GM12878 (cell line): ENCODE data around the gene CYREN. TPM values are rescaled to one million over a fixed set of nuclear protein-coding genes. Genes with fewer than 3 reads are reported as not detected.

Experiments used
- ATAC-seq: fragments of 200-7000 bp; cut with Tn5 transposase; 3 replicates; pipeline ENCODE4 v1.9.1; 2020; ENCODE audit warnings: mild to moderate bottlenecking, moderate library complexity
- BruUV-seq: library from RNA; stranded (reverse); fragments of 400-500 nt; replicated peaks from 2 replicates; lab custom pipeline; 2021; lab: Mats Ljungman, UMichigan
- CTCF ChIA-PET: fragments of 300-600 bp; sonication (Branson Sonifier 250); formaldehyde crosslinking; extraction: SDS; loops from one replicate; lab custom pipeline; 2021; ENCODE audit warnings: inconsistent platforms; lab: Yijun Ruan, JAX
- POLR2A ChIA-PET: fragments of 350-600 bp; formaldehyde crosslinking; extraction: SDS; loops from one replicate; lab custom pipeline; 2021; ENCODE audit warnings: inconsistent platforms; lab: Charles Lee
- RAD21 ChIA-PET: fragments of 300-600 bp; sonication (Branson Sonifier 250); formaldehyde crosslinking; loops from one replicate; lab custom pipeline; 2023; ENCODE audit warnings: antibody characterized with exemption; ENCODE audit not compliant: unreplicated experiment; lab: Charles Lee
- SMC1A ChIA-PET: fragments of 300-600 bp; sonication (Branson Sonifier 250); formaldehyde crosslinking; loops from one replicate; lab custom pipeline; 2023; ENCODE audit not compliant: unreplicated experiment, uncharacterized antibody; lab: Charles Lee
- DNase-seq: peaks from one replicate; pipeline ENCODE4 v3.0.0-alpha.2; 2011; ENCODE audit warnings: low read depth, low spot score
- FAIRE-seq: peaks from 3 replicates; lab custom pipeline; 2011; peaks lifted over from hg19 to GRCh38; lab: Jason Lieb, UNC
- H2AFZ ChIP-seq: 2 replicates; pipeline ENCODE4 v1.6.0; 2011; ENCODE audit warnings: low read depth, low read length, control low read depth; ENCODE audit not compliant: control insufficient read depth
- H3K27ac ChIP-seq: 2 replicates; pipeline ENCODE4 v1.5.1; 2011; ENCODE audit warnings: control low read depth; ENCODE audit not compliant: control insufficient read depth, insufficient read depth
- H3K27me3 ChIP-seq, 2 experiments: replicated peaks in 1 of 2; 2 replicates each; pipeline versions ENCODE4 v1.6.0 to v1.6.1; 2011; ENCODE audit warnings: low read length in 1 of 2; ENCODE audit not compliant: control insufficient read depth in 2 of 2, insufficient read depth in 2 of 2
- H3K36me3 ChIP-seq, 2 experiments: 2 replicates each; pipeline ENCODE4 v1.5.1; 2011; ENCODE audit warnings: low read length in 1 of 2; ENCODE audit not compliant: control insufficient read depth in 2 of 2, insufficient read depth in 2 of 2
- H3K4me1 ChIP-seq: 2 replicates; pipeline ENCODE4 v1.6.1; 2011; ENCODE audit warnings: mild to moderate bottlenecking, low read length, moderate library complexity, mixed read lengths; ENCODE audit not compliant: control insufficient read depth, insufficient read depth
- H3K4me2 ChIP-seq: 2 replicates; pipeline ENCODE4 v1.6.0; 2011; ENCODE audit warnings: control low read depth; ENCODE audit not compliant: control insufficient read depth, insufficient read depth
- H3K4me3 ChIP-seq: fragments of 200-600 bp; sonication (generic); 2 replicates; pipeline ENCODE4 v1.5.1; 2016
- H3K79me2 ChIP-seq: 2 replicates; pipeline ENCODE4 v1.6.0; 2011; ENCODE audit warnings: low read length; ENCODE audit not compliant: control insufficient read depth, insufficient read depth
- H3K9ac ChIP-seq: 2 replicates; pipeline ENCODE4 v1.8.0; 2011; ENCODE audit warnings: low read length, control low read depth, mixed read lengths; ENCODE audit not compliant: control insufficient read depth, insufficient read depth
- H3K9me3 ChIP-seq: replicated peaks from 3 replicates; pipeline ENCODE4 v1.5.1; 2011; ENCODE audit warnings: mild to moderate bottlenecking, low read length; ENCODE audit not compliant: control insufficient read depth, insufficient read depth
- H4K20me1 ChIP-seq: 2 replicates; pipeline ENCODE4 v1.6.0; 2011; ENCODE audit not compliant: control insufficient read depth, insufficient read depth
- EZH2 ChIP-seq: IDR thresholded peaks from 2 replicates; pipeline ENCODE4 v1.6.1; 2012; ENCODE audit warnings: low read depth, mild to moderate bottlenecking, control low read depth, inconsistent platforms, low read length, borderline replicate concordance; ENCODE audit not compliant: control insufficient read depth
- JUNB ChIP-seq: IDR thresholded peaks from 2 replicates; pipeline ENCODE4 v1.6.1; 2016; ENCODE audit warnings: antibody characterized with exemption, mild to moderate bottlenecking
- NKRF ChIP-seq: fragments of 450-650 bp; conservative IDR thresholded peaks from 2 replicates; pipeline ENCODE4 v1.6.1; 2017; ENCODE audit warnings: mild to moderate bottlenecking, moderate library complexity
- POLR2A ChIP-seq: IDR thresholded peaks from 2 replicates; pipeline ENCODE4 v1.6.1; 2011; ENCODE audit warnings: low read depth, mild to moderate bottlenecking, low read length
- RAD21 ChIP-seq: IDR thresholded peaks from 2 replicates; pipeline ENCODE4 v1.6.1; 2011; ENCODE audit warnings: mild to moderate bottlenecking, low read depth, low read length, moderate library complexity; ENCODE audit not compliant: insufficient read depth
- WGBS: methylation state at CpG from one replicate; pipeline ENCODE4 v1.1.6; 2016; ENCODE audit warnings: low lambda C conversion rate; ENCODE audit not compliant: insufficient replicate concordance, insufficient coverage; ENCODE audit errors: missing lambda C conversion rate; 5-methylcytosine and 5-hydroxymethylcytosine counted together
- in situ Hi-C: fragments of 300-500 bp; cut with MboI; formaldehyde crosslinking; loops from 9 replicates; pipeline ENCODE4 v1.14.3; 2018; ENCODE audit warnings: mixed read lengths
- intact Hi-C: fragments of 100-400 bp; cut with micrococcal nuclease; formaldehyde crosslinking; loops from one replicate; pipeline ENCODE4 v1.14.2; 2022; ENCODE audit not compliant: unreplicated experiment
- polyA plus RNA-seq, 11 experiments: library from polyadenylated mRNA; depleted of rRNA in 4 of 11; unstranded in 6 of 11; stranded (reverse) in 5 of 11; fragments of >200 nt; fragmentation: Nextera tagmentation in 4 of 11; fragmentation: Illumina TruSeq in 1 of 11; extraction: Ambion mirVana in 4 of 11; extraction: Trizol in 1 of 11; gene quantifications; 1 replicate in 1 of 11; 2 replicates in 10 of 11; pipeline versions ENCODE4 v1.2.1 to v1.2.3, GENCODE V29; 2011 to 2016; ENCODE audit warnings: inconsistent platforms in 2 of 11, missing spikeins in 2 of 11, low read depth in 1 of 11
- total RNA-seq, 4 experiments: library from RNA; depleted of rRNA in 3 of 4; stranded (reverse); fragments of >200 nt in 3 of 4; fragmentation: Illumina TruSeq in 1 of 4; extraction: Trizol in 1 of 4; gene quantifications; 2 replicates each; pipeline versions ENCODE4 v1.2.1 to v1.2.3, GENCODE V29; 2013 to 2021
- TF ChIP-seq, protein P1 (sequence below): fragments of 450-650 bp; IDR thresholded peaks from 2 replicates; pipeline ENCODE4 v1.6.1; 2014; ENCODE audit warnings: mild to moderate bottlenecking

The CYREN gene
- total and polyA plus RNA-seq, 10 of the 15 experiments (the other 5 are each of a cell fraction or from before 2014, with no cell fraction given), result 8.7 to 64.3 (median 55.7) TPM

- intact Hi-C loops (no loop called here), in situ Hi-C loops (no loop called here)
- Histone ChIP-seq H2AFZ (no peak overlapping the region), H3K9me3 (peaks cover 32% of the 10 kb centered on the region), H3K27me3 (no peaks in the 10 kb centered on the region), H4K20me1 (no peaks in the 10 kb centered on the region), H3K4me3 (no peak overlapping the region), H3K36me3 (peaks cover 8 to 9% of the 10 kb centered on the region in 2 experiments; a peak in 3 of 4 replicates), H3K79me2 (peaks cover 37% of the 10 kb centered on the region), H3K27ac (no peak overlapping the region; the same call in 1 of the 2 replicates), H3K9ac (no peak overlapping the region), H3K4me1 (peaks cover 32% of the 10 kb centered on the region), H3K4me2 (no peak overlapping the region; the same call in 1 of the 2 replicates)
- FAIRE-seq (no peak), ATAC-seq (no peak), DNase-seq (no peak)
- CTCF ChIA-PET, result interaction anchor here (0.6 to 4.4 kb wide), 7 partner anchors 11 to 214 kb away, joined by 3 to 28 read pairs (median 4); partner anchors contain the start of genes AGBL3 and TMEM140
- WGBS, result 92% methylated on average over 1 of the region's 1 CpG
- POLR2A ChIA-PET, result interaction anchor here (0.7 to 15.9 kb wide), 5 partner anchors 10 to 511 kb away, joined by 3 to 169 read pairs (median 19); partner anchors contain the start of genes AGBL3, CYREN and TMEM140
- TF ChIP-seq NKRF (no peak), POLR2A (peak; percentile 23; the same call in 1 of the 2 replicates), EZH2 (no peak), RAD21 (no peak), JUNB (no peak)
- TF ChIP-seq, protein P1, sequence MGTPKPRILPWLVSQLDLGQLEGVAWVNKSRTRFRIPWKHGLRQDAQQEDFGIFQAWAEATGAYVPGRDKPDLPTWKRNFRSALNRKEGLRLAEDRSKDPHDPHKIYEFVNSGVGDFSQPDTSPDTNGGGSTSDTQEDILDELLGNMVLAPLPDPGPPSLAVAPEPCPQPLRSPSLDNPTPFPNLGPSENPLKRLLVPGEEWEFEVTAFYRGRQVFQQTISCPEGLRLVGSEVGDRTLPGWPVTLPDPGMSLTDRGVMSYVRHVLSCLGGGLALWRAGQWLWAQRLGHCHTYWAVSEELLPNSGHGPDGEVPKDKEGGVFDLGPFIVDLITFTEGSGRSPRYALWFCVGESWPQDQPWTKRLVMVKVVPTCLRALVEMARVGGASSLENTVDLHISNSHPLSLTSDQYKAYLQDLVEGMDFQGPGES, result no peak
- RAD21 ChIA-PET, result interaction anchor here (0.8 to 9.0 kb wide), 5 partner anchors 8 to 171 kb away, joined by 3 to 84 read pairs (median 3); partner anchors contain the start of genes CYREN and TMEM140
- no TSS peak for BruUV-seq
- SMC1A ChIA-PET, result interaction anchor here (1.0 to 7.0 kb wide), 4 partner anchors 9 to 172 kb away, joined by 3 to 108 read pairs (median 7); partner anchors contain the start of genes AGBL3 and TMEM140
These were observed 12.3 kb downstream of the CYREN start for GRCh38 chr7:135158141-135158655.
